ENCODE data around the gene GNG7. TPM values are rescaled to one million over a fixed set of nuclear protein-coding genes. Genes with fewer than 3 reads are reported as not detected.

Gene GNG7
- total RNA-seq, 1 experiment from 2014 or later, result 1.1 TPM

DNA sequence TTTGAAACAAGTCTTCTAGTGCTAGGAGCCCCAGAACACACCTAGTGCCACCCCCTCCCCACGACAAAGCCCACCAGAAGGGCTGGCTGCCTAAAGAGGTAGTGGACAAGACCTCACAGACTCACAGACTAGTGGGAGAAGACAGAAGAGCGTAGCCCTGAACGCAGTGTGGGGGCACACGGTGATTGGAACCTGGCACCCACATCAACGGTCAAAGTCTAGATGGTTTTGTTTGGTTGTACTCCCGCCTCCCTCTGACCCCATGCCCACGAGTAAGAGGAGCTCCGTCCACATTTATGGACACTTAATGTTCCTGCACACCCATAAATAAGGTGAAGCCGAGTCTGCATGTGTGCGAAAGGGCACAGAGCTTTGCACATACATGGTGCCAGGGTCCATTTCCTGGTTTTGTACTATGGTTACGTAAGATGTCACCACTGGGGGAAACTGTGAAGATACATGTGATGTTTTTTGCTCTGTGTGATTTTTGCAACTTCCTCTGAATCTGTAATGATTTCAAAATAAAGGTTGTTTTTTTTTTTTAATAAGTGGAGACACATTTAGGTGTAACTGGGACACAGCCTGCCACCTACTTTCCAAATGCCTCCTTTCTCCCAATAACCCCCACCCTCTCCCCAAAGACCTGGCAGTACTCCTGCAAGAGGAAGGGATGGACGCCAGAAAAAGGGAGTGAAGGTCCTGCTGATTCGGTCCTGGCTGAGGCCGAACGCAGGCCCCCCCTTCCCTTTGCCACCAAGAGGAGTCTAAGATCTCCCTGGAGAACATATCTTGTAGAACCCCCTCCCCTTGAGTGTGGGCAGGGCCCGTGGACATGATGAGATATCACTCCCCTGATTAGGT, 72.8 kb downstream of the GNG7 start:
- CTCF ChIA-PET, result no interaction called here
- Histone ChIP-seq H3K27ac (ENCODE audit: low read length) (no peak overlapping the region), H3K9ac (ENCODE audit: low read length) (no peak overlapping the region), H2AFZ (ENCODE audit: low read length) (no peak overlapping the region), H3F3A (ENCODE audit: low read length, unreplicated experiment) (no peaks in the 10 kb centered on the region), H3K4me1 (ENCODE audit: insufficient read depth, low read length) (peaks cover 26% of the 10 kb centered on the region), H3K4me2 (ENCODE audit: low read length) (no peak overlapping the region), H3K79me2 (ENCODE audit: low read length) (no peaks in the 10 kb centered on the region), H3K9me2 (replicated peaks; ENCODE audit: low read length) (no peaks in the 10 kb centered on the region), H3K4me3 (ENCODE audit: low read length) (no peak overlapping the region), H3K36me3 (ENCODE audit: low read depth, low read length) (no peaks in the 10 kb centered on the region), H3K27me3 (ENCODE audit: low read length) (no peaks in the 10 kb centered on the region), H4K20me1 (ENCODE audit: low read length) (no peaks in the 10 kb centered on the region), H3K9me3 (ENCODE audit: low read length) (no peaks in the 10 kb centered on the region)
- DNase-seq (no peak), ATAC-seq (no peak)
- POLR2A ChIA-PET (ENCODE audit: unreplicated experiment), result no interaction called here
- intact Hi-C loops (cut with micrococcal nuclease), result no loop called here
- BruUV-seq (replicated peaks), result no TSS peak
- TF ChIP-seq EZH2phosphoT487 (IDR thresholded peaks at IDR 0.05; ENCODE audit: borderline replicate concordance, low read length), result no peak
- TF ChIP-seq, protein P1, sequence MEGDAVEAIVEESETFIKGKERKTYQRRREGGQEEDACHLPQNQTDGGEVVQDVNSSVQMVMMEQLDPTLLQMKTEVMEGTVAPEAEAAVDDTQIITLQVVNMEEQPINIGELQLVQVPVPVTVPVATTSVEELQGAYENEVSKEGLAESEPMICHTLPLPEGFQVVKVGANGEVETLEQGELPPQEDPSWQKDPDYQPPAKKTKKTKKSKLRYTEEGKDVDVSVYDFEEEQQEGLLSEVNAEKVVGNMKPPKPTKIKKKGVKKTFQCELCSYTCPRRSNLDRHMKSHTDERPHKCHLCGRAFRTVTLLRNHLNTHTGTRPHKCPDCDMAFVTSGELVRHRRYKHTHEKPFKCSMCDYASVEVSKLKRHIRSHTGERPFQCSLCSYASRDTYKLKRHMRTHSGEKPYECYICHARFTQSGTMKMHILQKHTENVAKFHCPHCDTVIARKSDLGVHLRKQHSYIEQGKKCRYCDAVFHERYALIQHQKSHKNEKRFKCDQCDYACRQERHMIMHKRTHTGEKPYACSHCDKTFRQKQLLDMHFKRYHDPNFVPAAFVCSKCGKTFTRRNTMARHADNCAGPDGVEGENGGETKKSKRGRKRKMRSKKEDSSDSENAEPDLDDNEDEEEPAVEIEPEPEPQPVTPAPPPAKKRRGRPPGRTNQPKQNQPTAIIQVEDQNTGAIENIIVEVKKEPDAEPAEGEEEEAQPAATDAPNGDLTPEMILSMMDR (conservative IDR thresholded peaks at IDR 0.05; ENCODE audit: low read depth, low read length), result no peak
- no peak for TF ChIP-seq EZH2 (IDR thresholded peaks at IDR 0.05; ENCODE audit: low read length, unreplicated experiment)

DNA sequence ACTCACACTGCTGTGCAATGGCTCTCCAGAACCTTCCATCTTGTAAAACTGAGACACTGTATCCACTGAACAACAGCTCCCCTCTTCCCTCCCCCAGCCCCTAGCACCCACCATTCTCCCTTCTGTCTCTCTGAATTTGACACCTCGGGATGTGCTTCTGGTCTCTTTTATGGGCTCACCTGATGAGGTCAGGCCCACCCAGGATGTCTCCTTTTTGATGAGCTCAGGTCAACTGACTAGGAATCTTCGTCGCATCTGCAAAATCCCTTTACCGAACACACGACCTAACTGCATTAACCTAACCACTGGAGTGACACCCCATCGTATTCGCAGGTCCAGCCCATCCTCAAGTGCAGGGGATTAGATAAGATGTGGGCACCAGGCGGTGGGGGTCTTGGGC, 73.9 kb downstream of the GNG7 start:
- intact Hi-C loops (cut with micrococcal nuclease), result no loop called here
- no peak for TF ChIP-seq EZH2phosphoT487 (IDR thresholded peaks at IDR 0.05; ENCODE audit: borderline replicate concordance, low read length)
- TF ChIP-seq, protein P1 (conservative IDR thresholded peaks at IDR 0.05; ENCODE audit: low read depth, low read length), result no peak
- no peak for TF ChIP-seq EZH2 (IDR thresholded peaks at IDR 0.05; ENCODE audit: low read length, unreplicated experiment)
- H3K9ac ChIP-seq (ENCODE audit: low read length), result no peak overlapping the region
- peak overlapping the region; percentile 92; the same call in 1 of the 2 replicates for H3K27ac ChIP-seq (ENCODE audit: low read length)
- H4K20me1 ChIP-seq (ENCODE audit: low read length), result no peaks in the 10 kb centered on the region
- no peaks in the 10 kb centered on the region for H3K79me2 ChIP-seq (ENCODE audit: low read length)
- POLR2A ChIA-PET (ENCODE audit: unreplicated experiment), result no interaction called here
- CTCF ChIA-PET, result no interaction called here
- no peaks in the 10 kb centered on the region for H3K9me3 ChIP-seq (ENCODE audit: low read length)
- BruUV-seq (replicated peaks), result no TSS peak
- no peak overlapping the region for H3K4me2 ChIP-seq (ENCODE audit: low read length)
- no peaks in the 10 kb centered on the region for H3K9me2 ChIP-seq (replicated peaks; ENCODE audit: low read length)
- no peaks in the 10 kb centered on the region for H3F3A ChIP-seq (ENCODE audit: low read length, unreplicated experiment)
- H2AFZ ChIP-seq (ENCODE audit: low read length), result no peak overlapping the region
- no peak for ATAC-seq
- DNase-seq, result no peak
- H3K4me3 ChIP-seq (ENCODE audit: low read length), result no peak overlapping the region
- H3K4me1 ChIP-seq (ENCODE audit: insufficient read depth, low read length), result peaks cover 25% of the 10 kb centered on the region
- no peaks in the 10 kb centered on the region for H3K36me3 ChIP-seq (ENCODE audit: low read depth, low read length)
- no peaks in the 10 kb centered on the region for H3K27me3 ChIP-seq (ENCODE audit: low read length)

DNA sequence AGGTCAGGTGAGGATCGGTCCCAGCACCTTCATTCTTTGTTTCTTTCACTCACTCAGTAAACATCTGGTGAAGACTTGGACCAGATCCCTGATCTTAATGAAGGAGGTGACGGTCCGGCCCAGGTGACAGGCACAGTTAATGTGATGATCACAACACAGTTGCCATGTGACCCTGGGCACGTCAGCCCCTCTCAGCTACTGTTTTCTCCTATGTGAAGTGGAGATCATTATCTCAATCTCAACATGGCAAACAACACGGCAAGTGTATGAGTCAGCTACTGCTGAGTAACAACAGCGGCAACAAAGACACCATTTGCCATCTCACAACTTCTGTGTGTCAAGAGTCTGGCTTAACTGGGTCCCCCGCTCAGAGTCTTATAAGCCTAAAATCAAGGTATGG, 74.6 kb downstream of the GNG7 start:
- Histone ChIP-seq H3F3A (ENCODE audit: low read length, unreplicated experiment) (no peaks in the 10 kb centered on the region), H2AFZ (ENCODE audit: low read length) (no peak overlapping the region), H3K27ac (ENCODE audit: low read length) (peak overlapping the region; percentile 92), H3K36me3 (ENCODE audit: low read depth, low read length) (no peaks in the 10 kb centered on the region), H4K20me1 (ENCODE audit: low read length) (no peaks in the 10 kb centered on the region), H3K4me2 (ENCODE audit: low read length) (peak overlapping the region; percentile 40), H3K27me3 (ENCODE audit: low read length) (no peaks in the 10 kb centered on the region), H3K9ac (ENCODE audit: low read length) (peak overlapping the region; percentile 51), H3K9me3 (ENCODE audit: low read length) (no peaks in the 10 kb centered on the region), H3K79me2 (ENCODE audit: low read length) (no peaks in the 10 kb centered on the region), H3K4me1 (ENCODE audit: insufficient read depth, low read length) (peaks cover 17% of the 10 kb centered on the region), H3K9me2 (replicated peaks; ENCODE audit: low read length) (no peaks in the 10 kb centered on the region), H3K4me3 (ENCODE audit: low read length) (no peak overlapping the region)
- ChIA-PET POLR2A (ENCODE audit: unreplicated experiment) (interaction anchor here (0.9 kb wide), 1 partner anchor 17 kb away, joined by 3 read pairs; no protein-coding TSS in a partner anchor), CTCF (interaction anchor here (0.5 to 1.0 kb wide), 5 partner anchors 9 to 150 kb away, joined by 3 to 5 read pairs (median 4); no protein-coding TSS in a partner anchor)
- TF ChIP-seq, protein P1 (conservative IDR thresholded peaks at IDR 0.05; ENCODE audit: low read depth, low read length), result no peak
- no peak for TF ChIP-seq EZH2 (IDR thresholded peaks at IDR 0.05; ENCODE audit: low read length, unreplicated experiment)
- no peak for TF ChIP-seq EZH2phosphoT487 (IDR thresholded peaks at IDR 0.05; ENCODE audit: borderline replicate concordance, low read length)
- ATAC-seq, result peak; percentile 5; the same call in 1 of the 2 replicates
- intact Hi-C loops (cut with micrococcal nuclease), result no loop called here
- peak; percentile 60 for DNase-seq
- no TSS peak for BruUV-seq (replicated peaks)
